ENCODE data around the gene TAS2R5. TPM values are rescaled to one million over a fixed set of nuclear protein-coding genes. Genes with fewer than 3 reads are reported as not detected.
"Not testable (repeated sequence)": the region's sequence is repeated elsewhere in the genome, so short reads cannot be mapped to it uniquely, and the experiment has no call there.

TAS2R5 gene
- total and polyA plus RNA-seq, 8 donors: 0.79 to 11.4 (median 9.0) TPM

GRCh38 chr7:141752634-141753033 lies 37.4 kb upstream of the TAS2R5 start:
- DNase-seq (no peak), ATAC-seq (no peak)
- H3K36me3 ChIP-seq: peaks cover 0 to 99% of the 10 kb centered on the region in 2 donors
- no peak overlapping the region for H3K4me3 ChIP-seq
- intact Hi-C loops (cut with DNase I): no loop called here
- TF ChIP-seq CTCF (IDR thresholded peaks at IDR 0.05): no peak
- H3K27me3 ChIP-seq: no peaks in the 10 kb centered on the region
- no peak overlapping the region for H3K27ac ChIP-seq
- peaks cover 0 to 25% of the 10 kb centered on the region in 2 donors for H3K9me3 ChIP-seq
- H3K4me1 ChIP-seq: no peaks in the 10 kb centered on the region

- Histone ChIP-seq H3K4me3 (no peak overlapping the region), H3K9me3 (peaks cover 0 to 25% of the 10 kb centered on the region in 2 donors), H3K27ac (no peak overlapping the region), H3K27me3 (no peaks in the 10 kb centered on the region), H3K36me3 (peaks cover 0 to 91% of the 10 kb centered on the region in 2 donors), H3K4me1 (no peaks in the 10 kb centered on the region)
- ATAC-seq: no peak
- no peak for DNase-seq
- intact Hi-C loops (cut with DNase I): no loop called here
- TF ChIP-seq CTCF (IDR thresholded peaks at IDR 0.05): peak in 1 of 2 donors; percentile 17
Measured at GRCh38 chr7:141754939-141755338, 35.1 kb upstream of the TAS2R5 start.

GRCh38 chr7:141763797-141764196 lies 26.2 kb upstream of the TAS2R5 start, which contains the start of gene TAS2R3:
TAS2R3 (plus strand) TSS chr7:141764097; CDS start chr7:141764159, 62 bp downstream.
- intact Hi-C loops (cut with DNase I): no loop called here
- TF ChIP-seq CTCF (IDR thresholded peaks at IDR 0.05): no peak

GRCh38 chr7:141770083-141770583 lies 19.9 kb upstream of the TAS2R5 start:
- H3K36me3 ChIP-seq; H3K4me3 ChIP-seq; ATAC-seq; intact Hi-C loops (cut with DNase I); H3K27me3 ChIP-seq; H3K27ac ChIP-seq; DNase-seq; H3K9me3 ChIP-seq; H3K4me1 ChIP-seq: not testable (repeated sequence)

More at GRCh38 chr7:141763797-141764196, 26.2 kb upstream of the TAS2R5 start, which contains the start of gene TAS2R3:
- no peak within 1 kb of the TSS for H3K4me3 ChIP-seq
- no peaks in the 10 kb centered on the region for H3K27me3 ChIP-seq
- H3K36me3 ChIP-seq: peaks cover 0 to 54% of the 10 kb centered on the region in 2 donors
- no peaks in the 10 kb centered on the region for H3K4me1 ChIP-seq
- no peak within 1 kb of the TSS for H3K27ac ChIP-seq
- DNase-seq: no peak
- ATAC-seq: no peak
- H3K9me3 ChIP-seq: no peaks in the 10 kb centered on the region

- intact Hi-C loops (cut with DNase I): no loop called here
- peaks cover 0 to 30% of the 10 kb centered on the region in 2 donors for H3K36me3 ChIP-seq
- no peaks in the 10 kb centered on the region for H3K4me1 ChIP-seq
- no peak for TF ChIP-seq CTCF (IDR thresholded peaks at IDR 0.05)
- no peaks in the 10 kb centered on the region for H3K27me3 ChIP-seq
- DNase-seq (no peak), ATAC-seq (no peak)
- no peak within 1 kb of the TSS for H3K4me3 ChIP-seq
- H3K27ac ChIP-seq: no peak within 1 kb of the TSS
- H3K9me3 ChIP-seq: peaks cover 0 to 6% of the 10 kb centered on the region in 2 donors
Measured at GRCh38 chr7:141776374-141776773, 13.6 kb upstream of the TAS2R5 start, which contains the start of gene TAS2R4. TAS2R4 (plus strand) TSS chr7:141776674; CDS start chr7:141778489, 1,815 bp downstream.
